HEK293 (cell line): ENCODE data around the gene TMEM92.

ENCODE experiments used
- CTCF ChIA-PET: fragments of 350-600 bp; formaldehyde crosslinking; extraction: SDS; loops from one replicate; lab custom pipeline; 2021; ENCODE audit warnings: antibody characterized with exemption; lab: Yijun Ruan, JAX
- POLR2A ChIA-PET: fragments of 300-600 bp; formaldehyde crosslinking; extraction: SDS; loops from one replicate; lab custom pipeline; 2020; ENCODE audit warnings: antibody characterized with exemption, inconsistent platforms; lab: Yijun Ruan, JAX
- H3K27ac ChIP-seq: fragments of 200-500 bp; sonication (Bioruptor generic); 2 replicates; pipeline ENCODE4 v1.5.1; 2014; ENCODE audit warnings: low read depth, low read length, control low read depth, inconsistent platforms; ENCODE audit errors: extremely low read depth
- H3K36me3 ChIP-seq, 2 experiments: fragments of 200-500 bp in 1 of 2; sonication (Bioruptor generic) in 1 of 2; 1 replicate in 1 of 2; 2 replicates in 1 of 2; pipeline ENCODE4 v1.5.1; 2014 to 2017; ENCODE audit warnings: inconsistent platforms in 2 of 2, low read length in 2 of 2; ENCODE audit not compliant: control insufficient read depth in 2 of 2, insufficient read depth in 1 of 2
- H3K4me1 ChIP-seq: fragments of 200-500 bp; sonication (Bioruptor generic); 2 replicates; pipeline ENCODE4 v1.5.1; 2014; ENCODE audit warnings: mild to moderate bottlenecking, low read length, inconsistent platforms; ENCODE audit not compliant: control insufficient read depth, insufficient read depth
- H3K4me3 ChIP-seq: 2 replicates; pipeline ENCODE4 v1.5.1; 2011; ENCODE audit warnings: low read depth, mild to moderate bottlenecking, control low read depth, low read length, moderate library complexity
- H3K9me3 ChIP-seq: fragments of 200-500 bp; sonication (Bioruptor generic); 2 replicates; pipeline ENCODE4 v1.5.1; 2014; ENCODE audit warnings: low read depth, low read length, inconsistent platforms; ENCODE audit not compliant: control insufficient read depth, insufficient read depth
- EGR2 ChIP-seq: fragments of 450-650 bp; formaldehyde crosslinking; IDR thresholded peaks from 2 replicates; pipeline ENCODE4 v1.5.1; 2016; ENCODE audit warnings: low read depth, missing biosample characterization, missing genetic modification characterization
- GLIS1 ChIP-seq: fragments of 450-650 bp; formaldehyde crosslinking; IDR thresholded peaks from 2 replicates; pipeline ENCODE4 v1.5.1; 2016; ENCODE audit warnings: missing biosample characterization, missing genetic modification characterization
- KLF8 ChIP-seq: fragments of 450-650 bp; formaldehyde crosslinking; IDR thresholded peaks from 2 replicates; pipeline ENCODE4 v1.5.1; 2016; ENCODE audit warnings: missing biosample characterization, missing genetic modification characterization
- MEIS1 ChIP-seq: sonication (generic); formaldehyde crosslinking; IDR thresholded peaks from 2 replicates; pipeline ENCODE4 v1.8.1; 2022; ENCODE audit warnings: missing genetic modification reagents, mild to moderate bottlenecking, borderline replicate concordance
- MZF1 ChIP-seq: fragments of 450-650 bp; formaldehyde crosslinking; IDR thresholded peaks from 2 replicates; pipeline ENCODE4 v1.5.1; 2017; ENCODE audit warnings: missing biosample characterization, missing genetic modification characterization, borderline replicate concordance
- SETDB1 ChIP-seq: IDR thresholded peaks from one replicate; pipeline ENCODE4 v1.6.1; 2017; ENCODE audit warnings: mild to moderate bottlenecking, low read length, moderate library complexity, mixed read lengths; ENCODE audit not compliant: insufficient read length
- TRIM28 ChIP-seq: IDR thresholded peaks from 2 replicates; pipeline ENCODE4 v1.6.1; 2011; ENCODE audit warnings: low read length, control low read depth, borderline replicate concordance
- WT1 ChIP-seq: fragments of 450-650 bp; formaldehyde crosslinking; IDR thresholded peaks from 2 replicates; pipeline ENCODE4 v1.5.1; 2016; ENCODE audit warnings: missing biosample characterization, missing genetic modification characterization
- ZBTB1 ChIP-seq: fragments of 450-650 bp; formaldehyde crosslinking; IDR thresholded peaks from 2 replicates; pipeline ENCODE4 v1.5.1; 2016; ENCODE audit warnings: missing biosample characterization, missing genetic modification characterization
- ZFHX2 ChIP-seq: fragments of 450-650 bp; formaldehyde crosslinking; conservative IDR thresholded peaks from 2 replicates; pipeline ENCODE4 v1.5.1; 2016; ENCODE audit warnings: missing biosample characterization, missing genetic modification characterization
- ZNF10 ChIP-seq: fragments of 450-650 bp; formaldehyde crosslinking; IDR thresholded peaks from 2 replicates; pipeline ENCODE4 v1.5.1; 2017; ENCODE audit warnings: missing biosample characterization, missing genetic modification characterization
- ZNF354C ChIP-seq: fragments of 450-650 bp; formaldehyde crosslinking; IDR thresholded peaks from 2 replicates; pipeline ENCODE4 v1.5.1; 2016; ENCODE audit warnings: missing biosample characterization, missing genetic modification characterization, low read depth, borderline replicate concordance
- ZNF449 ChIP-seq: fragments of 450-650 bp; formaldehyde crosslinking; IDR thresholded peaks from 2 replicates; pipeline ENCODE4 v1.5.1; 2017; ENCODE audit warnings: missing biosample characterization, mild to moderate bottlenecking, missing genetic modification characterization, moderate library complexity
- ZNF514 ChIP-seq: fragments of 450-650 bp; formaldehyde crosslinking; IDR thresholded peaks from 2 replicates; pipeline ENCODE4 v1.5.1; 2016; ENCODE audit warnings: missing biosample characterization, missing genetic modification characterization
- ZNF585B ChIP-seq: fragments of 450-650 bp; formaldehyde crosslinking; IDR thresholded peaks from 2 replicates; pipeline ENCODE4 v1.5.1; 2016; ENCODE audit warnings: missing biosample characterization, missing genetic modification characterization
- ZNF621 ChIP-seq: fragments of 450-650 bp; formaldehyde crosslinking; IDR thresholded peaks from 2 replicates; pipeline ENCODE4 v1.5.1; 2017; ENCODE audit warnings: missing biosample characterization, missing genetic modification characterization
- ZNF639 ChIP-seq: fragments of 450-650 bp; formaldehyde crosslinking; IDR thresholded peaks from 2 replicates; pipeline ENCODE4 v1.5.1; 2016; ENCODE audit warnings: missing biosample characterization, missing genetic modification characterization
- ZNF776 ChIP-seq: fragments of 450-650 bp; formaldehyde crosslinking; IDR thresholded peaks from 2 replicates; pipeline ENCODE4 v1.5.0; 2017; ENCODE audit warnings: missing biosample characterization, missing genetic modification characterization, borderline replicate concordance
- ZNF777 ChIP-seq: fragments of 450-650 bp; formaldehyde crosslinking; IDR thresholded peaks from 2 replicates; pipeline ENCODE4 v1.5.1; 2017; ENCODE audit warnings: missing biosample characterization, missing genetic modification characterization, borderline replicate concordance
- ZSCAN4 ChIP-seq: fragments of 450-650 bp; formaldehyde crosslinking; IDR thresholded peaks from 2 replicates; pipeline ENCODE4 v1.5.1; 2017; ENCODE audit warnings: missing biosample characterization, missing genetic modification characterization
- TF ChIP-seq, protein P1 (sequence below): fragments of 450-650 bp; formaldehyde crosslinking; IDR thresholded peaks from 2 replicates; pipeline ENCODE4 v1.5.1; 2016; ENCODE audit warnings: missing biosample characterization, missing genetic modification characterization
- TF ChIP-seq, protein P2 (sequence below): fragments of 450-650 bp; formaldehyde crosslinking; IDR thresholded peaks from 2 replicates; pipeline ENCODE4 v1.5.1; 2016; ENCODE audit warnings: missing biosample characterization, missing genetic modification characterization

The TMEM92 gene

DNA sequence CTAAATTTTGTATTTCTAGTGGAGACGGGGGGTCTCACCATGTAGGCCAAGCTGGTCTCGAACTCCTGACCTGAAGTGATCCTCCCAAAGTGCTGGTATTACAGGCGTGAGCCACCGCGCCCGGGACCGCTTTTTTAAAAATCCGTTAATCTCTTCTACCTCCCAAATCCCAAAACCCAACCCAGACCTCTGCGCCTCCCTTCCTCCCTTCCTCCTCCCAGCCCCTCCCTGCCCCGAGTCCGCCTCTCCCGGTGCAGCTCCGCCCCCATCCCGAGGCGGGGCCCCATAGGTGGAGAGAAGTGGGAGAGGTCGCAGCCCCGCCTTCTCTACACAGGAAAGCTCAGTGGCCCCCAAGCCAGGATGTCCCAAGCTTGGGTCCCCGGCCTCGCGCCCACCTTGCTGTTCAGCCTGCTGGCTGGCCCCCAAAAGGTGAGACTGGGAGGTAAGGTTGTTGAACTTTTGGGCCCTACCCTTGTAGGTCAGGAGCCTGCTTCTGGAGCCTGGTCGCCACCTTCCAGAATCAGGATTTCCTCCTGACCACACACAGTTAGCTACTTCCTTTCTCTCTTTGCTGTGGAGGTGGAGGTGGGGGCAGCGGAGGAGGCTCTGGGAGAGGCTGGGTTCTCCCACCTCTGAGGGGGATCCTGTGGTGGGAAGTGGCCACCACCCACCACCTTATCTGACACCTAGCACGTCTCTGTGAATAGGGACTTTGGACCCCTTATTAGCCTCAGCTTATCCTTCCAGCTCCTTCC, at the start of gene TMEM92 (continued):
- TF ChIP-seq ZNF639 (tag by site-specific recombination) (no peak), ZNF776 (tag by site-specific recombination) (no peak), EGR2 (peak; percentile 84), ZFHX2 (tag by site-specific recombination) (peak; percentile 88), WT1 (peak; percentile 87), GLIS1 (peak; percentile 26; the same call in 1 of the 2 replicates)
- TF ChIP-seq, all 188 proteins: peak for 11

DNA sequence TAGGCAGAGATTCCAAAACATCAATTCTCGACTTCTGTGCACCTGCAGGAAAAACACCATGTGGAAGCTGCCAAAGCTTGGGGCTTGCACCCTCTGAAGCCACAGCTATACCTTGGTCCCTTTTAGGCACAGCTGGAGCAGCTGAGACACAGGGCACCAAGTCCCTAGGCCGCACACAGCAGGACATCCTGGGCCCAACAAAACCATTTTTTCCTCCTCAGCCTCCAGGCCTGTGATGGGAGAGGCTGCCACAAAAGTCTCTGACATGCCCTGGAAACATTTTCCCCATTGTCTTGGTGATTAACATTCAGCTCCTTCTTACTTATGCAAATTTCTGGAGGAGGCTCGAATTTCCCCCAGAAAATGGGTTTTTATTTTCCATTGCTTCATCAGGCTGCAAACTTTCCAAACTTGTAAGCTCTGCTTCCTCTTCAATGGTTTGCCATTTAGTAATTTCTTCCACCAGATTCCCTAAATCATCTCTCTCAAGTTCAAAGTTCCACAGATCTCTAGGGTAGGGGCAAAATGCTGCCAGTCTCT, 48.5 kb upstream of the TMEM92 start:
- CTCF ChIA-PET: interaction anchor here (0.9 to 1.0 kb wide), 4 partner anchors 24 to 45 kb away, joined by 3 to 5 read pairs (median 3); partner anchors contain the start of gene COL1A1
- TF ChIP-seq KLF8 (no peak), ZNF621 (tag by site-specific recombination) (no peak), ZNF585B (tag by site-specific recombination) (peak; percentile 100), SETDB1 (peak; percentile 87), ZSCAN4 (tag by site-specific recombination) (no peak), TRIM28 (peak; percentile 83; the same call in 1 of the 2 replicates)
- TF ChIP-seq, protein P1, sequence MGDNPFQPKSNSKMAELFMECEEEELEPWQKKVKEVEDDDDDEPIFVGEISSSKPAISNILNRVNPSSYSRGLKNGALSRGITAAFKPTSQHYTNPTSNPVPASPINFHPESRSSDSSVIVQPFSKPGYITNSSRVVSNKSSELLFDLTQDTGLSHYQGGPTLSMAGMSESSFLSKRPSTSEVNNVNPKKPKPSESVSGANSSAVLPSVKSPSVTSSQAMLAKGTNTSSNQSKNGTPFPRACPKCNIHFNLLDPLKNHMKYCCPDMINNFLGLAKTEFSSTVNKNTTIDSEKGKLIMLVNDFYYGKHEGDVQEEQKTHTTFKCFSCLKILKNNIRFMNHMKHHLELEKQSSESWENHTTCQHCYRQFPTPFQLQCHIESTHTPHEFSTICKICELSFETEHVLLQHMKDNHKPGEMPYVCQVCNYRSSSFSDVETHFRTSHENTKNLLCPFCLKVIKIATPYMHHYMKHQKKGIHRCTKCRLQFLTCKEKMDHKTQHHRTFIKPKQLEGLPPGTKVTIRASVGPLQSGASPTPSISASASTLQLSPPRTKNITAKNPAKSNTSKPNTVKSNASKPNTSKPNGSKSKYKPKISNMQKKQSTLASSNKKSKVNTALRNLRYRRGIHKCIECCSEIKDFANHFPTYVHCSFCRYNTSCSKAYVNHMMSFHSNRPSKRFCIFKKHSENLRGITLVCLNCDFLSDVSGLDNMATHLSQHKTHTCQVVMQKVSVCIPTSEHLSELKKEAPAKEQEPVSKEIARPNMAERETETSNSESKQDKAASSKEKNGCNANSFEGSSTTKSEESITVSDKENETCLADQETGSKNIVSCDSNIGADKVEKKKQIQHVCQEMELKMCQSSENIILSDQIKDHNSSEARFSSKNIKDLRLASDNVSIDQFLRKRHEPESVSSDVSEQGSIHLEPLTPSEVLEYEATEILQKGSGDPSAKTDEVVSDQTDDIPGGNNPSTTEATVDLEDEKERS (tag by site-specific recombination): peak; percentile 29; the same call in 1 of the 2 replicates
- TF ChIP-seq, all 188 proteins: peak for 4
- POLR2A ChIA-PET: no interaction called here

GRCh38 chr17:50234581-50234980, 39.7 kb upstream of the TMEM92 start:
- Histone ChIP-seq H3K9me3 (no peaks in the 10 kb centered on the region), H3K4me1 (no peaks in the 10 kb centered on the region), H3K27ac (no peak overlapping the region), H3K4me3 (no peak overlapping the region), H3K36me3 (no peaks in the 10 kb centered on the region)
- TF ChIP-seq MZF1 (tag by site-specific recombination): no peak
- TF ChIP-seq ZNF449 (tag by site-specific recombination): no peak
- TF ChIP-seq ZNF354C (tag by site-specific recombination): no peak
- no peak for TF ChIP-seq ZNF514
- TF ChIP-seq ZNF777 (tag by site-specific recombination): no peak
- TF ChIP-seq MEIS1 (CRISPR knock-in tag): no peak
- no peak for TF ChIP-seq ZBTB1 (tag by site-specific recombination)
- TF ChIP-seq, protein P2, sequence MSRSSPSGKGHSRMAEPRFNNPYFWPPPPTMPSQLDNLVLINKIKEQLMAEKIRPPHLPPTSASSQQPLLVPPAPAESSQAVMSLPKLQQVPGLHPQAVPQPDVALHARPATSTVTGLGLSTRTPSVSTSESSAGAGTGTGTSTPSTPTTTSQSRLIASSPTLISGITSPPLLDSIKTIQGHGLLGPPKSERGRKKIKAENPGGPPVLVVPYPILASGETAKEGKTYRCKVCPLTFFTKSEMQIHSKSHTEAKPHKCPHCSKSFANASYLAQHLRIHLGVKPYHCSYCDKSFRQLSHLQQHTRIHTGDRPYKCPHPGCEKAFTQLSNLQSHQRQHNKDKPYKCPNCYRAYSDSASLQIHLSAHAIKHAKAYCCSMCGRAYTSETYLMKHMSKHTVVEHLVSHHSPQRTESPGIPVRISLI (tag by site-specific recombination): no peak
- no peak for TF ChIP-seq ZNF10
- ChIA-PET POLR2A (no interaction called here), CTCF (interaction anchor here (0.6 kb wide), 1 partner anchor 14 kb away, joined by 3 read pairs; no protein-coding TSS in a partner anchor)

More for the DNA sequence above, 48.5 kb upstream of the TMEM92 start:
- no peaks in the 10 kb centered on the region for H3K9me3 ChIP-seq
- no peaks in the 10 kb centered on the region for H3K36me3 ChIP-seq
- H3K4me1 ChIP-seq: no peaks in the 10 kb centered on the region
- no peak overlapping the region for H3K27ac ChIP-seq
- no peak overlapping the region for H3K4me3 ChIP-seq
